ENCODE measurements around the gene ATXN2.

ATXN2 gene

GRCh38 chr12:111435661-111436201 is 163.4 kb downstream of the ATXN2 start:
- no peak for DNase-seq

DNA sequence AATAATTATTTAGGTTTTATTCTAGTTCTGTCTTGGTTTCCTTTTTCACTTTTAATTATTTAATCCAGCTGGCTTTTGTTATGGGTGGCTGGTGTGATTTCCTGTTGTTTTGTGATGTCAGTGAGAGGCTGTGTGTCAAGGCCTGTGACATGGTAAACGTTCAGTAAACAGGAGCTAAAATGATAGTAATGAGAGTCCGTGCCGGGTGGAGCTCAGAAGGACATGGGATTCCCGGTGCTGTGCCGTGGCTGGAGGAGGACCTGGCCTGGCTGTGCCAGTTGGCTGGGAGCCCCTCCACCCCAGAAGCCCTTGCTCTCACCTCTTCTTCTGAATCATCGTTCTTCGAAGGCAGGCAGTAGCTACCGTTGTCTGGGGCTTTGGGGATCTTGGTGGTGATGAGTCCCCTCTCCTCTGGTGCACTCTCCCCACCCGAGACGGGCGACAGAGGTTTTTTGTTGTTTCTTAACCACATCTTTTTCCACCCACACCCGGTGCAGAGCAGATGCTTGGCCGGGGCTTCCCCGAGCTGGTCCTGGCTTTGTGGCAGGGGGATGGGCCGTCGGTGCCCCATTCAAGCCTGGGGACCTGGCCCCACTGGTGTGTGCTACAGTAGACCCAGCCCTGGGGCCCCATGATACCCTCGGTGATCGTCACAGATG is 164.3 kb downstream of the ATXN2 start:
- DNase-seq: peak; percentile 57

GRCh38 chr12:111434049-111434448 is 165.1 kb downstream of the ATXN2 start:
- DNase-seq: no peak

GRCh38 chr12:111431772-111432171 is 167.3 kb downstream of the ATXN2 start:
- DNase-seq: peak; percentile 69

- no peak for DNase-seq
Measured at GRCh38 chr12:111430433-111431353, 168.4 kb downstream of the ATXN2 start.

GRCh38 chr12:111429828-111430432 is 169.2 kb downstream of the ATXN2 start:
- no peak for DNase-seq

GRCh38 chr12:111428728-111429175 is 170.4 kb downstream of the ATXN2 start:
- no peak for DNase-seq

GRCh38 chr12:111428081-111428727 is 170.9 kb downstream of the ATXN2 start:
- DNase-seq: no peak

- no peak for DNase-seq
Measured at GRCh38 chr12:111427417-111428074, 171.6 kb downstream of the ATXN2 start.

DNA sequence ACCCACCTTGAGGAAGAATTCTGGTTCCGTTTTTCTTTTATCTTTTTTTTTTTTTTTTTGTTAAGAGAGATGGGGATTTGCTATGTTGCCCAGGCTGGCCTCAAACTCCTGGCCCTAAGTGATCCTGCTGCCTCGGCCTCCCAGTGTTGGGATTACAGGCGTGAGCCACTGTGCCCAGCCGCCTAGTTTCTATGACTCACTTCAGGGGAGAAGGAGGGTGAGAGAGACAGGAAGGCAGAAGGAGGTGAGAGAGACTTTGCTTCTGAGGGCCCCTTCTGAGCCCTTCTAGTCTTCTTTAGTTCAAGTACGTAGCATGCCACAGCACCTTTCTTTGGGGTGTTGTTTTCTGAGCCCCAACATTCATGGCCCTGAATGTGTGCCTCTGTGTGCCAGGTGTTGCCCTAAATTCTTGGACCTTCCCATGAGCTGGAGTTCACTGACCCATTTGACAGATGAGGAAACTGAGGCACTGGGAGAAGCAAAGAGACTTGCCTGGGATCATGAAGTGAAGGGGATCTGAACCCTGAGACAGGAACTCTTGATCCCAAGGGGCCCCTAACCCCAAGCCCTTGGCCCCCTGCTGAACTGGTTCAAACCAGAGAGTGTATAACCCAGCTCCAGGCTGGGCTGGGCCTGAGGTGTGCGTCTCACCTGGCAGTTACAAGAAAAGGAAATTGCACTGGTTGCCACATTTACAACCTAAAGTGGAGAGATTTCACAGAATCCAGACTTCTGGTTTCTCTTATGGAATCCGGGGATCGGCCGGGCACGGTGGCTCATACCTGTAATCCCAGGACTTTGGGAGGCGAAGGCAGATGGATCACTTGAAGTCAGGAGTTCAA is 172.6 kb downstream of the ATXN2 start:
- no peak for DNase-seq

DNA sequence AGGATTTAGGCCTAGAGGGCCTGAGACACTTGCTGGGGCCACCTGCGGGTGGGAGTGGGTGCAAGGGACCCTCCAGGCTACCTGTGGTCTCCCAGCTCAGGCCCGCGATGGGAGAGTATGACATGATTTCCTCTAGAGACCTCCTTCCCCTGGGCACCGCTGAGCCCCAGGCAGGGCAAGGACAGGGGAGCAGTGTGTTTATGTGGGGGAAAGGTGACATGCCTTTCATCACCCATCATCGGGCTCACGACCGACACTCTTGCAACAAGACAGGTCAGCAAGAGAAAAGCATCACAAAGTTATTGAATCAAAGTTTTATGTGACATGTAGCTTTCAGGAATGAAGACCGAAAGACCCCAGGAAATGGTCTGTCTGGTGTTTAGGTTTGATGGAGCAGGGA is 173.5 kb downstream of the ATXN2 start:
- DNase-seq: no peak

- peak; percentile 71 for DNase-seq
Measured at GRCh38 chr12:111424793-111425251, 174.3 kb downstream of the ATXN2 start.

GRCh38 chr12:111424189-111424792 is 174.8 kb downstream of the ATXN2 start:
- no peak for DNase-seq

DNA sequence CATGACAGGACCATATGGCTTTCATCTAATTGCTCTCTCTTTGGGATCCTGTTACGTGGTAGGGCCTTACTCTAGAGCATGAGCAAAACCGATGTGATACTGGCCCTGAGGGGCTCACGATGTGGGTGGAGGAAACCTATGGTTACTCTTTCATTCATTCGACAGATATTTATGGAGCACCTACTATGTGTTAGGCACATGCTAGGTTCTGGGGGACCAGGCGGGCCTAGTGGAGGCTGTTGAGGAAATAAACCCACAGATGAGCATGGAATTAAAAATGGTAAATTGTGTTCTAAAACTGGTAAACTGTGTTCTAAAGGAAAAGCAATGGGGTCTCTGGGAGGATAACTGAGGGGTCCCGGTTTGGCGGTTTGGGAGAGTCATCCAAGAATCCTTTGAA is 178.6 kb downstream of the ATXN2 start:
- no peak for DNase-seq

DNA sequence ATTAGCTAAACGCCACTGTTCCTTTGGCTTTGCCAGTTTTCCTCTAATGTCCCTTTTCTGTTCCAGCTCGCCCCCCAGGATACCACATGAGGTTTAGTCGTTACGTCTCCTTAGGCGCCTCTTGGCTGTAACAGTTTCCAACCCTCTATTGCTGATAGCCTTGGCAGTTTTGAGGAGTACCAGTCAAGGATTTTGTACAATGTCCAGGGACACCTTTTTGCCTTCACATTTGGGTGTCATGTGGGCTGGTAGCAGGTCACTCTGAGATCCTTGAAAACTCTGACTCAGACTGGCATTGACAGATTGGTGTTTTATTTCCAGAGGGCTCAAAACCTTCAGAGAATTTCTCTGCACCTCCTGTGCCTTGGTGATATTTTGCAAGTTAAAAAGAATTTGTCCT is 179.3 kb downstream of the ATXN2 start:
- DNase-seq: no peak

- DNase-seq: no peak
Measured at GRCh38 chr12:111418594-111418880, 180.6 kb downstream of the ATXN2 start.

GRCh38 chr12:111417784-111418593 is 181.1 kb downstream of the ATXN2 start:
- DNase-seq: no peak

DNA sequence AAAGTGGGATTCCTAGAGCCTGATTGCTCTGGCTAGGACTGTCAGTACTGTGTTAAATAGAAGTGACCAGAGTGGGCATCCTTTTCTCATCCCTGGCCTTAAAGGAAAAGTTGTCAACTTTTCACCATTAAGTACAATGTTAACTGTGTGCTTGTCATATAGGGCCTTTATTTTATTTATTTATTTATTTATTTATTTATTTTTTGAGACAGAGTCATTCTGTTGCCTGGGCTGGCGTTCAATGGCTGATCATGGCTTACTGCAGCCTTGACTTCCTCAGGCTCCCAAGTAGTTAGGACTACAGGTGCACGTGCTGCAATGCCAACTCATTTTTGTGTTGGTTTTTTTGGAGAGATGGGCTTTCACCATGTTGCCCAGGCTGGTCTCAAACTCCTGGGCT is 181.8 kb downstream of the ATXN2 start:
- DNase-seq: no peak

- DNase-seq: no peak
Measured at GRCh38 chr12:111414711-111415252, 184.3 kb downstream of the ATXN2 start.

Measured in islet precursor cell (in vitro differentiated cells).